CD14-positive monocyte (primary cell): ENCODE measurements around the gene MYO19. TPM values are rescaled to one million over a fixed set of nuclear protein-coding genes. Genes with fewer than 3 reads are reported as not detected.

ENCODE experiments used
- polyA plus RNA-seq, 3 donors: library from polyadenylated mRNA; depleted of rRNA in 1 of 3; unstranded in 2 of 3; stranded (reverse) in 1 of 3; fragments of 300-500 nt in 2 of 3; fragments of >200 nt in 1 of 3; fragmentation: Illumina TruSeq in 2 of 3; gene quantifications; 1 replicate in 2 of 3; 2 replicates in 1 of 3; pipeline ENCODE4 v1.2.3, GENCODE V29; 2012 to 2021
- small RNA-seq: library from RNA; depleted of rRNA; stranded (forward); fragments of <200 nt; gene quantifications from one replicate; pipeline ENCODE3, GENCODE V24; 2012; ENCODE audit warnings: low read depth; ENCODE audit not compliant: insufficient read length

The MYO19 gene
- polyA plus RNA-seq, 3 donors = 1.2 to 51.3 (median 1.9) TPM

Small RNA genes within 50 kb of the gene (small RNA-seq; reads per million reads assigned to genes)
- gene RNA5SP439 = not detected

Other genes starting within 250 kb of the MYO19 start
- gene TBC1D3G, start 211.0 kb downstream of the MYO19 start, polyA plus RNA-seq = not detected
- gene TBC1D3H, start 146.4 kb downstream of the MYO19 start, polyA plus RNA-seq = not detected
- gene ZNHIT3, start 48.2 kb downstream of the MYO19 start, polyA plus RNA-seq = 10 to 100 TPM; 27.6 to 70.4 (median 63.5) TPM
- gene PIGW, start 119 bp upstream of the MYO19 start, polyA plus RNA-seq = 1 to 10 TPM; 3.1 to 5.9 (median 3.7) TPM
- 10 to 100 TPM; 22.3 to 89.5 (median 31.5) TPM for gene GGNBP2, start 10.1 kb upstream of the MYO19 start, polyA plus RNA-seq
- gene DHRS11, start 57.0 kb upstream of the MYO19 start, polyA plus RNA-seq = 1 to 10 TPM; 1.2 to 4.3 (median 2.7) TPM
- 1 to 10 TPM in 2 of 3 donors, under 1 TPM in 1; 0.82 to 2.3 (median 1.5) TPM for gene MRM1, start 66.7 kb upstream of the MYO19 start, polyA plus RNA-seq